GM21737 (cell line): ENCODE results near the gene NFATC2.

Source experiments
- ATAC-seq: cut with Tn5 transposase; IDR thresholded peaks from one replicate; pipeline ENCODE4 v1.9.1; 2021; ENCODE audit warnings: mild to moderate bottlenecking, moderate library complexity; ENCODE audit not compliant: unreplicated experiment

Gene NFATC2

DNA sequence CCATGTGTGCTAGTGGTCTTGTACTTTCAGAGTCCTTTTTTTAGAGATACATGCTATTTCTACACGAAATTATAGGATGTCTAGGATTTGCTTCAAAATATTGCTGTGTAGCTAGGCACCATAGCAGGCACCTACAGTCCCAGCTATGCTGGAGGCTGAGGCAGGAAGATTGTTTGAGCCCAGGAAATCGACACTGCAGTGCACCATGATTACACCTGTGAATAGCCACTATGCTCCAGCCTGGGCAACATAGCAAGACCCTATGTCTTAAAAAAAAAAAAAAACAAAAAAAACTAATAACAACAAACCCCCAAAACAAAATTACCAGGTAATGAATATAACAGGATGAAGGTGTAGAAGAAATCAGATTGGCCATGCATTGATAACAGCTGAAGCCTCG is 121.7 kb downstream of the NFATC2 start:
- ATAC-seq = no peak

DNA sequence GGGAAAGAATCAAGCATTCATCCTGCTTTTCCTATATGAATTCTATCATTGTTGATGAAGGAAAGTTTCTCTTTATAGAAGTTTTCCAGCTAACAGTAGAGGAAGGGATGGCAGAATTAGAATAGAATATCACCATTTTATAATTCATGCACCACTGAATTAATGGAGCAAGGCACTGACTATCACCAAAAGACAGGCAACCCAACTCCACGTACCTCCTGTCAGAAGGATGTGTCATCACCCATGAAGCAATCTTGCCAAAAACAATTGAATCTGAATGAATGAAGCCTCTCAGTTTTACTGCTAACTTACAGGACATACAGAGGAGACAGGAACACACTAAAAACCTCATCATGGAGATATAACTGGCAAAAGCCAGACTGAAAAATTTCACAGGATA is 122.4 kb downstream of the NFATC2 start:
- ATAC-seq = no peak

DNA sequence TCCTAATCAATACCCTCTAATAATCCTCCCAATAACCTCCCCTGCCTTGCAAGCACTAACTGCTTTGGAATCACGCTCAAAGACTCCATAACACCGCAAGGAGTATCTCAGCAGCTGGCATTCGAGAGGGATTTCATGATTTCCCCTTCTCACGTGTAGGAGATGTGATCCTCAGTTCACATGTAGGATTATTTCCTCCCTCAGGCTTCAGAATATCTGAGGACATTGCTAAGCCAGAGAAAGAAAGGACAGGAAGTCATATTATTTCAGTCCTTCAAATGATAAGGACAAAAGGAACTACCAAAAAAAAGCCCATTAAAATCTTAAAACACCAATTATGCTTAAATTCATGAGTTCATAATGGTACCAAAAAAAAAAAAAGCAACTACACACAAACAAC is 122.9 kb downstream of the NFATC2 start:
- no peak for ATAC-seq

GRCh38 chr20:51419231-51419630 is 123.3 kb downstream of the NFATC2 start:
- ATAC-seq = no peak

DNA sequence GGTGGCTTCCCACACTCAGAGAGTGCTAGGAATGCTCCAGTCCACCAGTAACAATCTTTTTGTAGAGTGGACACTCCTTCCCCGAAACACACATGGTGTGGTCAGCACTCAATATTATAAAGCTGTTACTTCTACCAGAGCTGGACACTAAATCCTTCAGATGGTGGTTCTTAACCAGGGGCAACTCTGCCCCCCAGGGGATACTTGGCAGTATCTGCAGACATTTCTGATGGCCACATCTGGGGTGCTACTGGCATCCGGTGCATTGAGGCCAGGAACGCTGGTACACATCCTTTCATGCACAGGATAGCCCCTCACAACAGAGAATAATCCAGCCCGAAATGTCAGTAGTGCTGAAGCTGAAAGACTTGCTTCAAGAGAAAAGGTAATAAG is 124.4 kb downstream of the NFATC2 start:
- ATAC-seq = no peak

DNA sequence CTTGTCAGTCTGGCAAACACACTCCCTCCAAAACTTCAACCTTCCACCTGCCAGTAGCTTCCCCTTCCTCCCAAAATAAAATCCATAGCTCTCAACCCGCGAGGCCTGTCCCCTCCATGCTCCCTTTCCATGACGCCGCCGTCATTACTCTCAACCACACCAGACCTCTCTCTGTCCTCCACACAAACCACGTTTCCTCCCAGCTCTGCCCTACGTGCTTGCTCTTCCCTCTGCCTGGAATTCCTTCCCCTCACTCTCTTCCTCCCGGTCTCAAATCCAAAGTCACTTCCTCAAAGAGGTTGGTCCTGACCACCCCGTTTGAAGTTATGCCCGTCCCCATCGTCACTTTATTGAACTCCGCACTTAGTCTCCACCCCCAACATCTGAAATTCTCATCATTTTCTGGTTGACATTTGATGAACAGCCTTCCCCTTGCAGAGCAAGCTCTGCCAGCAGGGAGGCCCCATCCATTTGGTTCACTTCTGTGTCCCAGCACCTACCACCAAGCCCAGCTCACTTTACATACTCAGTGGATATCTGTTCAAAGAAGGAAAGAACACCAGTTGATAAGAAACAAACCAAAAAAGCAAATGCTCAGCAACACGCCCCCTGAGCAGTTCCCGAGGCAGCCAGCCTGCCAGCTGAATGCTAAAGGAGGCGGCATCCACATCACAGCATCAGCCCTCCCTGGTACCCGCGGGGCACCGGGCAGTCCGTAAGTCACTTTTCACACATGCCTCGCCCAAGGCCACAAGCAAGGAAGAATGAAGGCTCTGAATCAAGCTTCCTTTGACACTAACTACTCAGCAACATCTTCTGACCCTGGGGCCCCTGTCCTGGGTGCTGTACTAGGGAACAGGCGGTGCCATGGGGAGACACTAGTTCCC is 125.0 kb downstream of the NFATC2 start:
- no peak for ATAC-seq

GRCh38 chr20:51416532-51417249 is 125.8 kb downstream of the NFATC2 start:
- ATAC-seq = no peak

DNA sequence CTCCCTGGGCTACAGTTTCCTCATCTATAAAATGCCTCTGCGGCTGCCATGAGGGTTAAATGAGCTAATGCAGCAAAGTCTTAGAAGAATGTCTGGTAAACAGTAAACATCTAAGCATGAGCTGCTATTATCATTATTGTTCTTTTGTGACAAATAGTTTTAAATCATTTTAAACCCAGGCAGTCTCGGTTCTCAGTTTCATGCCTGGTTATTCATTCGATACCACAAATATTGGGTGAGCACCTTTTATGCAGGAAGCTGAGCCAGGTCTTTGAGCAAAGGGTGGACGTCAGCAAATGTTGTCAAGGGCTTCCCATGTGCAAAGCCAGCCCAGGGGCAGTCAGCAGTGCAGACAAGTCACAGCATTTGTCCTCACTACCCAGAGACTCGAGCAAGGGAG is 128.7 kb downstream of the NFATC2 start:
- ATAC-seq = no peak

DNA sequence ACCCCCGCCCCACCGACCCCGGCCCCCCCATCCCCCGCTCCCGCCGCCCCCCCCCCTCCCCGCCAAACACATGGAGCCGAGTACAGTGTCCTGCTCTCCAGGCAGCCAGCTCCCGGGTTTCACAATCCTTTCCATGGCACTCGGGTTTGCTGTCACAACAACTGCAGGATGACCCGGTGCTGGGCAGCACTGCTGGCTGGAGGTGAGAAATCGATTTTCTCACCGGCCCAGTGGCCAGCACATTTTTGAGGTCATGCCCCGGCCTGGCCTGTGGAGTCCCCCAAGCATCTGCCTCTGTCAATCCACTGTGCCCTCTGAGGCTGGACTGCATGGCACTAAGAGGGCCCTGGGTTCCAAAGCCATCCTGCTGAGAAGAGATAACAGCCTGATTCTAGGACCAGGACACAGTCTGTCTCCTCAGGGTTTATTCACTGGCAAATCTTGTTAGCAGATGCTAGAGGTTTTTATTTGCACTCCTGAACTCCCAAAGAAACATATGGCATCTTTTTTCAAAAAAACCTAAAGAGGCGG is 129.5 kb downstream of the NFATC2 start:
- no peak for ATAC-seq

DNA sequence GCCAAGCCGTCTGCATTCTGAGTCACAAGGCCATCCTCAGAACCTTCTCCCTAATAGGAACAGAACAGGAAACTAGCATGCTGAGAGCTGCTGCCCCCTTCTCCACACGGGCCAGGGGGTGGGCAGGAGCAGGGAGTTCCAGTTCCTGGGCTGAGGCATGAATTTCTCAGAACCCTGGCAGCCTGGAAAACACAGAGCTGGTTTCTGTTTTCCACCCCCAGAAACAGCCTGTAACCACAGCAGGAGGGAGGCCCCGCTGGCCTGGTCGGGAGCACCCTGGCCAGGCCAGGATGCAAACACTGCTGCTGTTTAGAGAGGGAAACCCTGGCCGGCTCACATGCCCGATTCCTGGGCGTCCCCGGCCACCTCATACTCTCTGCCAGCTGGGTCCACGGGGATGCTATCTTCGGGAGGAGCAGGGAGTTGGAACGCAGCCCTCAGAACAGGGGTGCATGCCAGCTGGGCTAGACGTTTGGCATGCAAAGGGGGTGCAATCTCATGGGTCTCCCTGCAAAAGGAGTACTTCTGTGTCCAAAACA is 130.1 kb downstream of the NFATC2 start:
- no peak for ATAC-seq

DNA sequence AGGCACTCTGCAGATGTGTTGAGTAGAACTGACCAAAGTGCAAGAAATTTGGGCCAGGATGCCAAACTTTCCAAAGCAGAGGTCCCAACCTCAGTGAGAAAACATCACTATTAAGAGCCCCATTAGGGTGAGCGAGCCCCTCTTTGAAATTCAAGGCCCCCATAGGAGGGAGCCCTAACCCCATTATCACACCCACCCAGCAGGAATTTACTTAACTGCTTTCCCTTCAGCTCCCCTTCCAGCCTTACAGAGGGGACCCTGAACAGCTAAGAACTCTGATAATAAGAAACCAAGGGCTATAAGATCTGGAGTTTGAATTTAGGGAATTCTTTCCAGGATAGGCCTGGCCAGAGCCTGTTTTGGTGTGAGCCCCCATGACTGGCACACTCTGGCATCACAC is 130.6 kb downstream of the NFATC2 start:
- no peak for ATAC-seq

DNA sequence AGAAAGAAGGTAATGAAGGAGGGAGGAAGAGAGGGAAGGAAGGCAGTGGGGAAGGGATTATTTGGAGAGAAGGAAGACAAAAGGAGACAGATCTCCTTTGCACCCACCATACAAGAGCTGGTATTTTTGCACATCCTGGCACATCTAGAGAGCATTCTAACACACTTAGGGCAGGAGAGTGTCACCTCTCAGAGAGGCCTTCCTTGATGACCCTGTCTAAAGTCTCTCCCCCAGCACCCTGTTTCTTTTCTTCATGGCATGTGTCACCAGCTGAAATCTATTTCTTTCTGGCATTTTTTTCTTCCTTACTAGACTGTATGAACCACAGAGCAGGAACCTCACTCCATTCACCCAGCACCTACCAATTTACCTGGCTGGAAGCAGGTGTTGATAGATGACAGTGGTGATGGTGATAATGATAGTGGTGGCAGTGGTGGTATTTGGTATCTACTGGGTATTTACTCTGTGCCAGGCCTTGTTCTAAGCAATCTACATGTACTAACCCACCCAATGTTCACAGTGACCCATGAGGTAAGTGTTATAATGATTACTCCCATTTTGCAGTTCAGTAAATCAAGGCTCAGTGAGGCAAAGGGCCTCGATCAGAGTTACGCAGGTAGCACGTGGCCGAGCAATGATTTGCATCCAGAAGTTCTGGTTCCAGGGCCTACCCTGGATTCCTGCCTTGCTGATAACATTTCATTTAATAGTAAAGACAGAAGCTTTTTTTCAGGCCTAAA is 131.8 kb downstream of the NFATC2 start:
- no peak for ATAC-seq

DNA sequence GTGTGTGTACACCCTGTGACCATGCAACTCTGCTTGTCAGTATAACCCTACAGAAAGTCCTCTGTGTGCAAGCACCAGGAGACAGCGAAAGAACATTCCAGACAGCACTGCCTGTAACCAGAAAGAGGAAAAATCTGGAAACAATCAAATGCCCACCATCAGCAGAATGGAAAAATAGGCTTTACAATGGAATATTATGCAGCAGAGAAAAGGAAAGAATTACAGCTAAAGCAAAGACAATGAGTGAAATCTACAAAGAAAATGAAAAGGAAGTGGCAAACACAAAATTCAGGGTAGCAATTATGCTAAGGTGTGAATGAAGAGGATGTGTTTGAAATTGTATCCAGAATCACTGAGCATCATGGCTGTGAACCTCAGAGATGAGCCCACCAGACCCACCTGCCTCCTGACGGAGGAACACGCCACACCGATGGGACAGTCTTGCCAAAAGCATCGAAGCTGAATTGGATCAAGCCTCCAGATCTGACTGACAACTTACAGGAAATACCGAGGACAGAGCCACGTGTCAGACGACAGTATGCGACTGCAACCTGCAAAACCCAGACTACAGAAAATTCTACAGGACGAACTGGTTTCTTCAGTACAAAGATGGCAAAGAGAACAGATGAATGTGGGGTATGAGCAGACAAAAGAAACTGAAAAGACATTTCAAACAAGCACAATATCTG is 133.2 kb downstream of the NFATC2 start:
- no peak for ATAC-seq

DNA sequence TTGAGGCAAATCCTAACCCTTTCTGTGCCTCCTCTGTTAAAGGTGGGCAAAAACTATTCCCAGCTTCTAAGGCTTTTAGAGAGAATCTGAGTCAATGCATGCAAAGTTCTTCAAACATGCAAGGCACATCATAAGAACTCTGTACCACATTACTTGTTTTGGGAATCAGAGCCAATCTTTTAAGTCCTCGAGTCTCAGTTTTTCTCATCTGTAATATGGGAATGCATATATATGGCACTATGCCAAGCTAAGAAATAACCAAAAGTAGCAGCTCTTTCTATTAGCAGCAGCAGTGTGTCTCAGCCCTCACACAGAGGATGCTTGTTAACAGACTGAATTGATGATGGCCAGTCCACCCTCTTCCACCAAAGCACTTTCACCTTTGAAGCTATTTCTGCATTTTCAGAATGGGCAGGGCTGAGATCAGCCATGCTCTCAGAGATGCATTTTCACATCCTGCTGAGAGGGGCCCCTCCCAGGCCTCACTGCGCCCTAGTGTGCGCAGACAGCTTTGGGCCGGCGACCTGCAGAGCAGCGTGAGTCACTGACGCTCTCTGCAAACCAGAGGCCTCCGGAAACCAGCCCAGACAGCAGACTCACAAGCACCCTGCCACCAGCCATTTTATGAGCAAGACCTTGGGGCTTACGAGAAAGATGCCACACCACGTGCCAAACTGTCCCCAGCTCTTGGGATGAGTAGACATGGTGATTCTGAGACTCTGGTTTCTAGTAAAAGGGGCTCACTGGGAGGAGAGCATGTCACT is 138.0 kb downstream of the NFATC2 start:
- peak; percentile 74 for ATAC-seq

DNA sequence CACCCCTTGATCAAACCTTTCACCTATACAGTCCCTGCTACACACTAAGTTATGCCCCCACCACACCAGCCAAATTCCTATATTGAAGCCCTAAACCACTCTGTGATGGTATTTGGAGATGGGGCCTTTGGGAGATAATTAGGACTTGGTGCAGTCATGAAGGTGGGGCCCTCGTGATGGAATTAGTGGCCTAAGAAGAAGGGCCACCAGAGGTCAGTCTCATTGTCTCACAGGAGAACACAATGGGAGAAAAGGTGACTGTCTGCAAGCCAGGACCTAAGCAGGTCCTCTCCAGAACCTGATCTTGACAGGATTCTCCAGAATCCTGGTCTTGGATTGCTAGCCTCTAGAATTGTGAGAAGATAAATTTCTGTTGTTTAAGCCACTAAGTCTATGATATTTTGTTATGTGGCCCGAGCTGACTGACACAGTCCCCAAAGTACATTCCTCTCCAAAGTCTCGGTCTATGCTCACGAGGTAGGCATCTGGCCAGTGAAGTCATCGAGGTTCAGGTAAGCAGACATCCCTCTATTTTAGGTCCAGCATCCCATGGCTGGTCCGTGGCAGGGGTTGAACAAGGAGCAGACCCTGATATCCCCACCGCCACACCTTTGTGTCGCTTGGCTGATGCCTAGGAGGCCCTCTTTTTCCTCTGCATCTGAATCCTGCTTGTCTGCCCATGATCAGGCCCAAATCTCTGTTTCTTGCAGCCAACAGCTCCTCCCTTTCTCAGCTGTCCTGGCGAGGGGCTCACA is 138.9 kb downstream of the NFATC2 start:
- no peak for ATAC-seq

DNA sequence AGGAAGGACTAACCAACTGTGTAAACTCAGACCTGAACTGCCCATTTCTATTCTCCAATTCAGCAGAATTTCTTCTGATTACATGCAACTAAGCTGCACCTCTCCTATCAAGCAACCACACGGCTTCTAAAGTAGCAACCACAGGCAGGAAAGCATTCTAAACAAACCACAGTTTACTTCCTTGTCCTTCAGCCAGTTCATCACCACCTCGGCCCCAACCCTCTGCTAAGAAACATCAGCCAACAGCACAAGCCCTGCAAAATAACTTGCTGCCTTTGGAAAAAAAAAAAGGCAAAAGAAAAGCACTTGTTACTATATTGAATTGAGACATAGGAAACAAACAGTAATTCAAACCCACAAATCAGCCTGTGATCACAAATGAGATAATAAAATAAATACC is 140.3 kb downstream of the NFATC2 start:
- ATAC-seq = no peak

DNA sequence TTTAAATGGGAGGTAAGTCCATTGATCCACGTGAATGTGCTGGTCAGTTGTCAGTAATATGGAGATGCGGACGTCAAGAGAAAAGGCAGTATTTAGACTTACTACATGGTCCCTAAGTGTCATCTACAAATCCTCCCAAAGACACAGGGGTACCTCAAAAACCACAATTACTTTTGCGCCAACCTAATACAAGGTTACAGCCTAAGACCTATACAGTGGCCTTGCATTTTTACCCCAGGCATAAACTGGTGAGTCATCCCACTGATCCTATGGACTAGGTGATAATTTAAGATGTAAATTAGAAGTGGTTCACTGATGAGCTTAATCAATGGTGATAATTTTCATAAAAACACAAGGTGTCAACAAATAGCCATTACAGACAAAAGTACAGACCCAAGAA is 141.0 kb downstream of the NFATC2 start:
- no peak for ATAC-seq

DNA sequence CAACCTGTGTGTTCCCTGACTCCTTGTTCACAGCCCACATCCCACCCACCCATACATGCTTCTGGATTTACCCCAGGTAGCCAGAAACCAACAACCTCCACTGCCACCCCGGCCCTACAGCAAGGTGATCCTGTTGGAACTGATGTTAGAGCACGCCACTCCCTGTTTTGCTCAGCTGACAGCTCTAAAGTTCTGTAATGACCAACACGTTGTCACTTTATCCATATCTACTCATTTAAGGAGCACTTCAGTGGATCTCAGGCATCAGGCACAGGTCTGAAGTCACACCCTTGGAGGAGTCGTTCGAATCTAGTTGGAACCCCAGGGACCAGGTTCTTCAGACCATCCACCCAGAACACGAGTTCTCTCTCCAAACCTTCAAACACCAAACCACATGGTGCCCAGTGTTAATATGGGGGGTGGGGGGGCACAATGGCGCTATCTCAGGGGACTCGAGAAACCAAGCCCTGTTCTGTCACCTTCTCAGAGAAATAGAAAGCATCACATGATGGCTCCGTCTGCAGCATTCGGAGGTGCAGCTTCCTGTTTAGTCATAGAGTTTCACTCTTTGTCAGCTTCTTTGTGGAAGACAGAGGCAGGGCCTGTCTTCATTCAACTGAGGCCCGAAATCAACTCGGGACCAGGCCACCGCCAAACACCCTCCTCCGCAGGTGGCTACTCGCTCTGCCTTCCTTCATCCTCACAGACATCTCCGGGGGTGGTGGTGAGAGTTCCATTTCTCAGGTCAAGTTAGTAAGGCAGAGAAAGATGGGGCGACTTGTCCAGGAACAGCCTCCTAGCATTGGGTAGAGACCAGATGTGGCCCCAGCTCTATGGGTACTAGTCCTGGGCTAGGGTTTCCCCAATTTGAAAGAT is 142.2 kb downstream of the NFATC2 start:
- ATAC-seq = peak; percentile 63
